D721Med (cell line): ENCODE measurements around the gene AQP2.
"Not testable (repeated sequence)": the region's sequence is repeated elsewhere in the genome, so short reads cannot be mapped to it uniquely, and the experiment has no call there.

Experiments used
- DNase-seq: peaks from one replicate; pipeline ENCODE4 v3.0.0; 2011; ENCODE audit warnings: low spot score; ENCODE audit not compliant: insufficient read length
- FAIRE-seq: peaks from 2 replicates; lab custom pipeline; 2011; peaks lifted over from hg19 to GRCh38; lab: Jason Lieb, UNC
- TF ChIP-seq, protein P1 (sequence below): IDR thresholded peaks from 2 replicates; pipeline ENCODE4 v1.5.1; 2012; ENCODE audit warnings: mild to moderate bottlenecking, control low read depth; ENCODE audit not compliant: insufficient read depth; ENCODE audit errors: missing control alignments

The AQP2 gene

GRCh38 chr12:49982246-49983087 is 31.9 kb downstream of the AQP2 start:
- FAIRE-seq (no peak), DNase-seq (no peak)
- TF ChIP-seq, protein P1, sequence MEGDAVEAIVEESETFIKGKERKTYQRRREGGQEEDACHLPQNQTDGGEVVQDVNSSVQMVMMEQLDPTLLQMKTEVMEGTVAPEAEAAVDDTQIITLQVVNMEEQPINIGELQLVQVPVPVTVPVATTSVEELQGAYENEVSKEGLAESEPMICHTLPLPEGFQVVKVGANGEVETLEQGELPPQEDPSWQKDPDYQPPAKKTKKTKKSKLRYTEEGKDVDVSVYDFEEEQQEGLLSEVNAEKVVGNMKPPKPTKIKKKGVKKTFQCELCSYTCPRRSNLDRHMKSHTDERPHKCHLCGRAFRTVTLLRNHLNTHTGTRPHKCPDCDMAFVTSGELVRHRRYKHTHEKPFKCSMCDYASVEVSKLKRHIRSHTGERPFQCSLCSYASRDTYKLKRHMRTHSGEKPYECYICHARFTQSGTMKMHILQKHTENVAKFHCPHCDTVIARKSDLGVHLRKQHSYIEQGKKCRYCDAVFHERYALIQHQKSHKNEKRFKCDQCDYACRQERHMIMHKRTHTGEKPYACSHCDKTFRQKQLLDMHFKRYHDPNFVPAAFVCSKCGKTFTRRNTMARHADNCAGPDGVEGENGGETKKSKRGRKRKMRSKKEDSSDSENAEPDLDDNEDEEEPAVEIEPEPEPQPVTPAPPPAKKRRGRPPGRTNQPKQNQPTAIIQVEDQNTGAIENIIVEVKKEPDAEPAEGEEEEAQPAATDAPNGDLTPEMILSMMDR, result no peak

- FAIRE-seq (peak; percentile 84), DNase-seq (no peak)
- TF ChIP-seq, protein P1, result no peak
Observed at GRCh38 chr12:49983892-49984291, 33.4 kb downstream of the AQP2 start.

DNA sequence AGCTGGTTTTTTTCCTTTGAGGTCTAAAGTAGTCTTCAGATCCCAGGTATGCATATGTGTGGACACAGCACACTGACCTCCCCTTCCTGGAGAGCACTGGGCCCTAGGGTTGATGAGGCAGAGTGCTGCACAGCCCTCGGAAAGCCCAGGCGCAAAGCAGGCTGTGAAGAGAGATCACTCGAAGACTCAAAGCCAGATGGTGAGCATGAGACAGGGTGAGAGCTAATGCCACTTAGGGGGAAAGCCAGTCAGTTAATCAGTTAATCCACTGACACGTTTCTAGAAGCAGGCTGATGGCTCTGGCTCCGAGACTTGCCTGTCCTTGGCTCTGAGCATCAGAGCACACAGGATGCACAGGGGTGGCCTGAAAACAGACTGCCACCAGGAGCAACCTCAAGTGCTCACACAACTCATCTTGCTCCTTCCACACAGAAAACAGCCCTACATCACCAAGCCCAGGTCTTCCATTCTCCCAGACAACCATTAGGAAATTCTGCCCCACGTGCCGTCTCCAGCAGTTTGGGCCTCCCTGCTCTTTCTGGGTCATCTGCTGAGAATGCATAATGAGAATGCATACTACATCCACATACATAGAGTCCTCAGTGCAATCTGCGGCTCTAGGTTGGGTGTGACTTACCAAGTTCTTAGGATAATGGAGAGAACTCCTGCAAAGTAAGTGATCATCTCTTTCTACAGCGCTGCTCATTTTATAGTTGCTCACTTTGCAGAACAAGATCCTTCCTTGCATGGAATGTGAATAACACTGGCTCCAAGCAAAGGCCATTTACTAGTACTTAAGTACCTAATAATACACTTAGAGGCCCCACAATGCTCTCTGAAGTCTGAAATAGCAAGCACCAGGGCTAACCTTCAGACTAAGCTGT is 34.2 kb downstream of the AQP2 start:
- TF ChIP-seq, protein P1, result no peak
- DNase-seq (no peak), FAIRE-seq (peak; percentile 96)

- FAIRE-seq, result no peak
- DNase-seq, result no peak
- TF ChIP-seq, protein P1, result no peak
Observed at GRCh38 chr12:49985981-49986380, 35.4 kb downstream of the AQP2 start.

DNA sequence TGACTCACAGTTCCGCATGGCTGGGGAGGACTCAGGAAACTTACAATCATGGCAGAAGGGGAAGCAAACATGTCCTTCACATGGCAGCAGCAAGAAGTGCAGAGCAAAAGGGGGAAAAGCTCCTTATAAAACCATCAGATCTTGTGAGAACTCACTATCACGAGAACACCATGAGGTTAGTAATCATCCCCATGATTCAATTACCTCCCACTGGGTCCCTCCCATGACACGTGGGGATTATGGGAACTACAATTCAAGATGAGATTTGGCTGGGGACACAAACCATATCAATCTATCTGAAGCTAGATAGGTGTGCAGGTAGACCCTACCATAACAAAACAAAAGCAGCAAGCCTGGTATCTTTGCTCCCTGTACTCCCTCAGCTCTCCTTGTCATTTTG is 35.9 kb downstream of the AQP2 start:
- not testable (repeated sequence) for FAIRE-seq, DNase-seq

- TF ChIP-seq, protein P1, result no peak
- DNase-seq (no peak), FAIRE-seq (no peak)
Observed at GRCh38 chr12:49987625-49988303, 37.2 kb downstream of the AQP2 start.

DNA sequence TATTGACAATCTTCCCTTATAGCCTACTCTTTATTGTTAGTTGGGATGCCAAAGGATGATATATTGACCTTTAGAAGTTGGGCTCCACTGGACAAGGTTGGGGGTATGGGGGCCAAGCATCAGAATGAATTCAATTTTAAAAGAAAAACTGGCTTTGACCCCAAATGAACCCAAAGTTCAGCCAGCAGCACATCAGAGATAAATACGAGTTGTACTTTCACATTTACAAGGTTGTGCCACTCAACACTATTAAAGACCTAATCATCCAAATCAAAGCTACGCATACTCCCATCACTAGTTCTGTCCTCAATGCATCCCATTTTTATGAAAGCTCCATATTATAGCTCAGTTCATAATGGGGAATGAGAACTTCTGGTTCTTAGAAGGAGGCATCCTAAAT is 38.9 kb downstream of the AQP2 start:
- DNase-seq, FAIRE-seq: not testable (repeated sequence)

GRCh38 chr12:49990273-49990672 is 39.7 kb downstream of the AQP2 start:
- no peak for FAIRE-seq
- TF ChIP-seq, protein P1, result no peak
- DNase-seq, result no peak
